ENCODE data around the gene GSTM2. TPM values are rescaled to one million over a fixed set of nuclear protein-coding genes. Genes with fewer than 3 reads are reported as not detected.
"Not testable (repeated sequence)": the region's sequence is repeated elsewhere in the genome, so short reads cannot be mapped to it uniquely, and the experiment has no call there.

GSTM2 gene
- total RNA-seq, 8 experiments from 2014 or later, result 18.6 to 116 (median 28.1) TPM

DNA sequence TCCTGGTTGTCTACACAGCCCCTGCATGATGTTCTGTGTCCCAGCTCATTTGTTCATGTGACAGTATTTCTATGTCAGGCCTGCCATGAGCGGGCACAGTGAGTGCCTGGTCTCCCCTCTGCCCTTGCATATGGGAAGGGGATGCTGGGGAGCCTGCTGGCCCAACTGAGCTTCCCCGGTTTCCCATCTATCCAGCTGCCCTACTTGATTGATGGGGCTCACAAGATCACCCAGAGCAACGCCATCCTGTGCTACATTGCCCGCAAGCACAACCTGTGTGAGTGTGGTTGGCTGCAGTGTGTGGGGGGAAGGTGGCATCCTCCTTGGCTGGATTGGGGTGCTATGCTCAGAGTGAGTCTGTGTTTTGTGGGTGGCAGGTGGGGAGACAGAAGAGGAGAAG is 10.5 kb upstream of the GSTM2 start:
- Histone ChIP-seq H3K27ac (no peak overlapping the region), H3K4me1 (replicated peaks in 1 of 2) (peaks cover 19 to 34% of the 10 kb centered on the region in 2 donors), H3K4me3 (no peak overlapping the region)
- in situ Hi-C loops (cut with MboI; ENCODE audit: low pct_unique_long_range_greater_than_20kb in 2 of 9, low sequenced_read_pairs in 9 of 9, unreplicated experiment in 9 of 9), result loop anchor here in 2 of 9 experiments (10.0 to 25.0 kb wide), 2 partner anchors 105 to 327 kb away; partner anchors contain the start of genes AHCYL1 (in 1 of the 2) and EPS8L3 (in 1 of the 2)
- 65 to 94% (median 80%) methylated on average over 1 to 3 of the region's 4 CpGs; no CpG with 5 or more reads in 6 of the 10 experiments for WGBS, 10 experiments
- ATAC-seq (replicated peaks in 6 of 8), result no peak

DNA sequence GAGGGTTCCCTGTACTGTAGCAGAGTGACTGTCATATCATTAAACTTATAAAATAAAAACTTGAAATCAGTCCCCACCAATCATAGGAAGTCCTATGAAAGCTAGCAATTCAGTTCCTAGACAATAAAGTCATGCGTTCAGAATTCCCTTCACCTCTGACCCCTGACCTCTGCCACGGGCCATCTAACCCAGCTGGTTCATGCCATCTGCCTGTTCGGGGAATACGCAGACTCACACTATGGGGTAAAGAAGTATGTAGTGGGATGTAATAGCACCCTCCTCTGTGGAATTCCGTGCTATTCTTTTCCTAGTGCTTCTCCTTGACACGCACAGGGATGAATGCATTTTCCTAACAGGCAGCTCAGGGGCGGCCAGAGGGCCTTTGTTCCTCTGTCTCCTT is 9.9 kb upstream of the GSTM2 start:
- in situ Hi-C loops (cut with MboI; ENCODE audit: low pct_unique_long_range_greater_than_20kb in 2 of 9, low sequenced_read_pairs in 9 of 9, unreplicated experiment in 9 of 9), result loop anchor here in 2 of 9 experiments (10.0 to 25.0 kb wide), 2 partner anchors 104 to 327 kb away; partner anchors contain the start of genes AHCYL1 (in 1 of the 2) and EPS8L3 (in 1 of the 2)
- WGBS, 10 experiments, result 40 to 94% (median 73%) methylated on average over 1 to 7 of the region's 7 CpGs; no CpG with 5 or more reads in 2 of the 10 experiments
- ATAC-seq (replicated peaks in 6 of 8), result no peak
- H3K4me3 ChIP-seq, result no peak overlapping the region
- H3K4me1 ChIP-seq (replicated peaks in 1 of 2), result peaks cover 19 to 28% of the 10 kb centered on the region in 2 donors
- no peak overlapping the region for H3K27ac ChIP-seq

DNA sequence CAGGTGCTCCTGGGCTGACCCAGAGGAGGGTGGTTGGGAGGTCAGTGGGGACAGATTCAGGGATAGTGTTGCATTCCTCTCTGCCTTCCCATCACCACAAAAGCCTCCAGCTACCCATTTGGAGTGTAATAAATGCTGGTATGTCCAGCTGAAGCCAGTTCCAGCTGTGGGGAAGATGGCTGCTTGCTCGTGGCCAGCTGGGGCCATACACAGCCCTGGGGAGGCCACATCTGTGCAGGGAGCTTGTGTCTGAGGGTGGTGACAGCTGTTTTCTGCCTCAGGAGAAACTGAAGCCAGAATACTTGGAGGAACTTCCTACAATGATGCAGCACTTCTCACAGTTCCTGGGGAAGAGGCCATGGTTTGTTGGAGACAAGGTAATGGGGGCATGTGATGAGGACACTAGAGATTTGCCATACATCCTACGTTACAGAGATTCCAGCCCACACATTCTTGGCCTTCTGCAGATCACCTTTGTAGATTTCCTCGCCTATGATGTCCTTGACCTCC is 9.3 kb upstream of the GSTM2 start:
- H3K27ac ChIP-seq, result no peak overlapping the region
- H3K4me3 ChIP-seq, result no peak overlapping the region
- ATAC-seq (replicated peaks in 6 of 8), result peak in 2 of 8 experiments; percentile 5 to 15
- H3K4me1 ChIP-seq (replicated peaks in 1 of 2), result peaks cover 16 to 22% of the 10 kb centered on the region in 2 donors
- WGBS, 10 experiments, result 50 to 83% (median 51%) methylated on average over 1 to 3 of the region's 3 CpGs; no CpG with 5 or more reads in 7 of the 10 experiments
- in situ Hi-C loops (cut with MboI; ENCODE audit: low pct_unique_long_range_greater_than_20kb in 2 of 9, low sequenced_read_pairs in 9 of 9, unreplicated experiment in 9 of 9), result loop anchor here in 2 of 9 experiments (10.0 to 25.0 kb wide), 2 partner anchors 104 to 326 kb away; partner anchors contain the start of genes AHCYL1 (in 1 of the 2) and EPS8L3 (in 1 of the 2)

DNA sequence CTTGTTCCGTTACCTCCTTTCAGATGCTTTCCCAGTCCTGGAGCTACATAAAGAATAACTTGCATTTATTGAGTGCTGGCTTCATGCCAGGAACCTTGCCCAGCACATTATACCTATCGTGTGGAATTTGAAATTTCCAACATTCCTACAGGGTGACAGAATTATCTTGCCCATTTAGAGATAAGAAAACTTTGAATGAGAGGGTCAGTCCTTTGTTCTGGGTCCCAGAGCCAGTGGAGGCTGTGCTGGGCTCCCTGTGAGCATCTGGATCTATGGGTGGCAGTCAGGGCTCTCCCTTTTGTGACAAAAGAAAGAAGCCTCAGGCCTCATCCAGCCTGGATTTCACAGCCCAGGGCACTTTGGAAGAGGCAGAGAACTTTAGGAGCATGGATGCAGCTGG is 8.7 kb upstream of the GSTM2 start:
- Histone ChIP-seq H3K27ac (no peak overlapping the region), H3K4me3 (no peak overlapping the region), H3K4me1 (replicated peaks in 1 of 2) (peaks cover 14 to 20% of the 10 kb centered on the region in 2 donors)
- ATAC-seq (replicated peaks in 6 of 8), result no peak
- WGBS, 10 experiments, result 30 to 100% (median 100%) methylated on average over 1 to 2 of the region's 2 CpGs; no CpG with 5 or more reads in 3 of the 10 experiments
- in situ Hi-C loops (cut with MboI; ENCODE audit: low pct_unique_long_range_greater_than_20kb in 2 of 9, low sequenced_read_pairs in 9 of 9, unreplicated experiment in 9 of 9), result loop anchor here in 2 of 9 experiments (10.0 to 25.0 kb wide), 2 partner anchors 103 to 326 kb away; partner anchors contain the start of genes AHCYL1 (in 1 of the 2) and EPS8L3 (in 1 of the 2)

DNA sequence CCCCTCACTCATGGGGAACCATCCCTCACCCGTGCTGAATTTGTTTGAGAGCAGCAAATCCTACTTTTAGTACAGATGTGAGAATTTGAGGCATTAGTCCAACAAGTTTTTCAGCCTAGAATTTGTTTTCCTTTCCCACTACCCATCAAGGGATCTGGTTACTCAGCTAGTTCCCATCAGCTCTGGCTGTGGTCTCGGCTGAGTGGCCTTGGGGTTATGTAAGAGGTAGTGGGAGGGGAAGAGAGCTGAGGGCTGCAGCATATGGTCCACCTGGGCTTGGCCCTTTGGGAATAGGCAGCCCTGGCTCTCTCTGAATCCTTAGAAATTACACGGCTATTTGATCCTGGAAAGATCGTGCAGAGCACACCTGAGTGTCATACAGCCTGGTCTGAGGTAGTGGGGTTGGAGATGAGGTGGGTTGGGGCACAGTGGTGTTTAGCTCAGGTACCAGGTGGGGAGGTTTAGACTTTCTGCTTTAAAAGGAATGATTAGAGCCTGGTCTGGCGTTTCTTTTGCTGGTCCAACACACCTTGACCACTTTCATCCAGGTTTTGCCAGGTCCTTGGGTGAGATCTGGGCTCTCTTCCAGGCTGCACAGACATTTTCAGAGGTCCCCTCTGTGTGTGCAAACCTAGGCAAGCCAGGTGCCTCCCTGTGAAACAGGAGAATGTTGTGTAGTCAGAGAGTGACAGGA is 7.7 kb upstream of the GSTM2 start:
- Histone ChIP-seq H3K4me1 (replicated peaks in 1 of 2) (peaks cover 14 to 15% of the 10 kb centered on the region in 2 donors), H3K27ac (no peak overlapping the region), H3K4me3 (no peak overlapping the region)
- in situ Hi-C loops (cut with MboI; ENCODE audit: low pct_unique_long_range_greater_than_20kb in 2 of 9, low sequenced_read_pairs in 9 of 9, unreplicated experiment in 9 of 9), result loop anchor here in 2 of 9 experiments (10.0 to 25.0 kb wide), 2 partner anchors 102 to 325 kb away; partner anchors contain the start of genes AHCYL1 (in 1 of the 2) and EPS8L3 (in 1 of the 2)
- ATAC-seq (replicated peaks in 6 of 8), result peak in 1 of 8 experiments; percentile 12
- WGBS, 10 experiments, result 40 to 100% (median 65%) methylated on average over 1 to 5 of the region's 5 CpGs; no CpG with 5 or more reads in 4 of the 10 experiments

DNA sequence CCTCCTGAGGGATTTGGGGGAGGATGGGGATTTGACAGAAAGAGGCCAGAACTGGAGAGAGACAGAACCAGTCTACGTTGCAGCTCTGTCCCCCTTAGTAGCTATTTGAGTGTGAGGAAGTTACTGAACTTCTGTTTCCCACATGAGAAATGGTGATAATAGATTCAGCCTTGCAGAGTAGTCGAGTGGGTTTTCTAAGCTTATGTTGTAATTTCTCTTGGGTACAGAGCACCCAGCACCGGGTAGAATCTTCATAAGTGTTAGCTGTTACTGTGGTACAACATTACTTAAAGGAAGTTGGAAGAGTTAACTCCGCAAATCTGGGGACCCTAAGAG is 7.2 kb upstream of the GSTM2 start:
- not testable (repeated sequence) for H3K27ac ChIP-seq; H3K4me3 ChIP-seq; ATAC-seq (replicated peaks in 6 of 8)
- in situ Hi-C loops (cut with MboI; ENCODE audit: low pct_unique_long_range_greater_than_20kb in 2 of 9, low sequenced_read_pairs in 9 of 9, unreplicated experiment in 9 of 9), result loop anchor here in 1 of 9 experiments (25.0 kb wide), 1 partner anchor 102 kb away; the partner anchor contains the start of gene EPS8L3
- WGBS, 10 experiments, result 60 to 86% (median 76%) methylated on average over 1 to 2 of the region's 4 CpGs; no CpG with 5 or more reads in 6 of the 10 experiments
- H3K4me1 ChIP-seq (replicated peaks in 1 of 2), result peaks cover 14 to 15% of the 10 kb centered on the region in 2 donors

DNA sequence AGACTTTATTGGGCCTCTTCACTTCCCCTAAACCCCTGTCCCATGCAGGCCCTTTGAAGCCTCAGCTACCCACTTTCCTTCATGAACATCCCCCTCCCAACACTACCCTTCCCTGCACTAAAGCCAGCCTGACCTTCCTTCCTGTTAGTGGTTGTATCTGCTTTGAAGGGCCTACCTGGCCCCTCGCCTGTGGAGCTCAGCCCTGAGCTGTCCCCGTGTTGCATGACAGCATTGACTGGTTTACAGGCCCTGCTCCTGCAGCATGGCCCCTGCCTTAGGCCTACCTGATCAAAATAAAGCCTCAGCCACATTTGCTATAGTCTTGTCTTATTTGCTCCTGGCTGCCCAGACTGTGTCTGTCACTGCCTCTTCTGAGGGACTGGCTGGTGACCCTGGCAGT is 6.5 kb upstream of the GSTM2 start:
- Histone ChIP-seq H3K4me3 (no peak overlapping the region), H3K27ac (no peak overlapping the region), H3K4me1 (replicated peaks in 1 of 2) (peaks cover 14 to 15% of the 10 kb centered on the region in 2 donors)
- whole genome bisulfite sequencing, 10 experiments, result 67 to 74% (median 74%) methylated on average over 2 of the region's 2 CpGs; no CpG with 5 or more reads in 7 of the 10 experiments
- in situ Hi-C loops (cut with MboI; ENCODE audit: low pct_unique_long_range_greater_than_20kb in 2 of 9, low sequenced_read_pairs in 9 of 9, unreplicated experiment in 9 of 9), result loop anchor here in 1 of 9 experiments (25.0 kb wide), 1 partner anchor 101 kb away; the partner anchor contains the start of gene EPS8L3
- ATAC-seq (replicated peaks in 6 of 8), result no peak

DNA sequence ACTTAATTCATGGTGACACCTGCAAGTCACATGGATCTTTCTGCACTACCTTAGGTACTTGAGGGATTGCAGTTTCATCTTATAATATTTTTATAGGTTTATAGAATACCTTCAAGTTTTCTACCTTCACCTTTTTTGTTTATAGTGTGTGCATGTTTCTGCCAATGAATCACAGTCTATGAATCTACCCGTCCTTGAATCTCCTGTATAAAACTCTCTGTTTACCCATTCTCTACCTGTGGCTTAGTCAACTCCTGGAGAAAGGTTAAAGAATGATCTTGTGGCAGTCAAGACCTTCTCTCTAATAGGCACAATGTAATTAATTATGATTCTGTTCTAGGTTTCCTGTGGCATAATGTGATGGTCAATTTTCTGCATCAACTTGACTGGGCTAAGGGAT is 3.2 kb upstream of the GSTM2 start:
- WGBS, 10 experiments, result 63 to 100% (median 95%) methylated on average over 1 of the region's 1 CpG; no CpG with 5 or more reads in 6 of the 10 experiments
- in situ Hi-C loops (cut with MboI; ENCODE audit: low pct_unique_long_range_greater_than_20kb in 2 of 9, low sequenced_read_pairs in 9 of 9, unreplicated experiment in 9 of 9), result loop anchor here in 1 of 9 experiments (25.0 kb wide), 1 partner anchor 98 kb away; the partner anchor contains the start of gene EPS8L3
- ATAC-seq (replicated peaks in 6 of 8), result no peak

DNA sequence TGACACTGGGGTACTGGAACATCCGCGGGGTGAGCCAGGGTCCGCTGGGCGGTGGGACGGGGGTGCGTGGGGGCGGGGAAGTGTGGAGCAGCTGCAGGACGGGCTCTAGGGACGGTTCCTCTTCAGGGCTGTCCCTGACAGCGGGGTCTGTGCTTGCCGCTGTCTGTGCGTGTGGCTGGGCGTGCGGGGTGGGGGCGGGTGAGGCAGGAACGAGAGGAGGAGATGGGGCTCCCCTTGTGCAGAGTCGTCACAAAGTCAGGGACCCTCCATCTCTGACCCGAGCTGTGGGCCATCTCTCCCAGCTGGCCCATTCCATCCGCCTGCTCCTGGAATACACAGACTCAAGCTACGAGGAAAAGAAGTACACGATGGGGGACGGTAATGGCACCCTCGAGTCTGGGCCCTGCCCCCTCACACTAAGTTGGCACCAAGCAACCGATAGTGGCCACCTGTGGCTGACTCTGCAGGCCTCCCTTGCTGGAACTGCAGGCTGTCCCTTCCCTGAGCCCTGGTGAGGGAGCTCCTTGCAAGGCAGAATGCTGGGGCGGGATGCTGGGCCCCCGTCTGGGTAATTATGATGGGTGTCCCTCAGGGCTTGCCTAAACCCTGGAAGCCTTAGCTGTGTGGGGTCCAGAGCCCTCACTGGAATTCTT is 392 bp downstream of the GSTM2 start:
- 19 to 80% (median 20%) methylated on average over 1 to 7 of the region's 26 CpGs; no CpG with 5 or more reads in 7 of the 10 experiments for WGBS, 10 experiments
- peak in 6 of 8 experiments; percentile 7 to 69 (median 48) for ATAC-seq (replicated peaks in 6 of 8)
- H3K4me1 ChIP-seq (replicated peaks in 1 of 2), result peaks cover 6 to 9% of the 10 kb centered on the region in 2 donors
- H3K4me3 ChIP-seq, result peak overlapping the region; percentile 29 to 45 (median 38)
- in situ Hi-C loops (cut with MboI; ENCODE audit: low pct_unique_long_range_greater_than_20kb in 2 of 9, low sequenced_read_pairs in 9 of 9, unreplicated experiment in 9 of 9), result loop anchor here in 1 of 9 experiments (25.0 kb wide), 1 partner anchor 94 kb away; the partner anchor contains the start of gene EPS8L3
- peak overlapping the region in 1 of 2 donors; percentile 15 for H3K27ac ChIP-seq

More for the DNA sequence above, 3.2 kb upstream of the GSTM2 start:
- H3K4me3 ChIP-seq, result no peak overlapping the region
- H3K4me1 ChIP-seq (replicated peaks in 1 of 2), result peaks cover 6 to 16% of the 10 kb centered on the region in 2 donors
- H3K27ac ChIP-seq, result no peak overlapping the region

DNA sequence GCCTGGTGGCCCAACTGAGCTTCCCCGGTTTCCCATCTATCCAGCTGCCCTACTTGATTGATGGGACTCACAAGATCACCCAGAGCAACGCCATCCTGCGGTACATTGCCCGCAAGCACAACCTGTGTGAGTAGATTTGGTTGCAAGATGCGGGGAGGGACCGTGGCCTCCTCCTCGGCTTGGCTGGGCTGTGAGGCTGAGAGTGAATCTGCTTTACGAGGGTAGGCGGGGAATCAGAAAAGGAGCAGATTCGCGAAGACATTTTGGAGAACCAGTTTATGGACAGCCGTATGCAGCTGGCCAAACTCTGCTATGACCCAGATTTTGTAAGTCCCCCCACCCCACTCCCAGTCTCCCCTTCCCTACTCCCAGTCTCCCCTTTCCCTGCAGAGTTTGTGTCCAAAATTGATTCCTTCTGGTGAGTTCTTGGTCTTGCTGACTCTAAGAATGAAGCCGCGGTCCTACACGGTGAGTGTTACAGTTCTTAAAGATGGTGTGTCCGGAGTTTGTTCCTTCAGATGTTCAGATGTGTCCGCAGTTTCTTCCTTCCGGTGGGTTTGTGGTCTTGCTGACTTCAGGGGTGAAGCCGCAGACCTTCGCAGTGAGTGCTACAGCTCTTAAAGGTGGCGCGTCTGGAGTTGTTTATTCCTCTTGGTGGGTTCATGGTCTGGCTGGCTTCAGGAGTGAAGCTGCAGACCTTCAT is 1.5 kb downstream of the GSTM2 start:
- in situ Hi-C loops (cut with MboI; ENCODE audit: low pct_unique_long_range_greater_than_20kb in 2 of 9, low sequenced_read_pairs in 9 of 9, unreplicated experiment in 9 of 9), result loop anchor here in 1 of 9 experiments (25.0 kb wide), 1 partner anchor 93 kb away; the partner anchor contains the start of gene EPS8L3
- ATAC-seq (replicated peaks in 6 of 8), result no peak
- WGBS, 10 experiments, result 75 to 100% (median 100%) methylated on average over 4 to 14 of the region's 22 CpGs; no CpG with 5 or more reads in 5 of the 10 experiments
- Histone ChIP-seq H3K4me3 (no peak overlapping the region), H3K4me1 (replicated peaks in 1 of 2) (peaks cover 6 to 9% of the 10 kb centered on the region in 2 donors), H3K27ac (no peak overlapping the region)

DNA sequence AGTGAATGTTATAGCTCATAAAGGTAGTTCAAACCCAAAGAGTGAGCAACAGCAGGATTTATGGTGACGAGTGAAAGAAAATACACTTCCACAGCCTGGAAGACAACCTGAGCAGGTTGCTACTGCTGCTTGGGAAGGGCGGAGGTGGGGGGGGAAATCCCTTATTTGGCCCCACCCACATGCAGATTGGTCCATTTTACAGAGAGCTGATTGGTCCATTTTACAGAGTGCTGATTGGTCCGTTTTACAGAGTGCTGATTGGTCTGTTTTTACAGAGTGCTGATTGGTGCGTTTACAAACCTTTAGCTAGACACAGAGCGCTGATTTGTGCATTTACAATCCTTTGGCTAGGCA is 2.1 kb downstream of the GSTM2 start:
- not testable (repeated sequence) for ATAC-seq (replicated peaks in 6 of 8); H3K27ac ChIP-seq; H3K4me1 ChIP-seq (replicated peaks in 1 of 2); H3K4me3 ChIP-seq
- WGBS, 10 experiments, result 90 to 100% (median 100%) methylated on average over 1 to 2 of the region's 5 CpGs; no CpG with 5 or more reads in 6 of the 10 experiments
- in situ Hi-C loops (cut with MboI; ENCODE audit: low pct_unique_long_range_greater_than_20kb in 2 of 9, low sequenced_read_pairs in 9 of 9, unreplicated experiment in 9 of 9), result loop anchor here in 1 of 9 experiments (25.0 kb wide), 1 partner anchor 92 kb away; the partner anchor contains the start of gene EPS8L3

DNA sequence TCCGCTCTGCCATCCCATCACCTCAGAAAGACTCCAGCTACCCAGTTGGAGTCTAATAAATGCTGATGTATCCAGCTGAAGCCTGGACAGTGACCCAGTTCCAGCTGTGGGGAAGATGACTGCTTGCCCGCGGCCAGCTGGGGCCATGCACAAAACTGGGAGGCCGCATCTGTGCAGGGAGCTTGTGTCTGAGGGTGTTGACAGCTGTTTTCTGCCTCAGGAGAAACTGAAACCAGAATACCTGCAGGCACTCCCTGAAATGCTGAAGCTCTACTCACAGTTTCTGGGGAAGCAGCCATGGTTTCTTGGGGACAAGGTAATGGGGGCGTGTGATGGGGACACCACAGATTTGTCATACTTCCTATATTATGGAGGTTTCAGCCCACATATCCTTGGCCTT is 3.2 kb downstream of the GSTM2 start:
- H3K4me3 ChIP-seq, result no peak overlapping the region
- H3K4me1 ChIP-seq (replicated peaks in 1 of 2), result peaks cover 6 to 9% of the 10 kb centered on the region in 2 donors
- WGBS, 10 experiments, result 40 to 100% (median 95%) methylated on average over 1 to 5 of the region's 5 CpGs; no CpG with 5 or more reads in 3 of the 10 experiments
- in situ Hi-C loops (cut with MboI; ENCODE audit: low pct_unique_long_range_greater_than_20kb in 2 of 9, low sequenced_read_pairs in 9 of 9, unreplicated experiment in 9 of 9), result loop anchor here in 1 of 9 experiments (25.0 kb wide), 1 partner anchor 91 kb away; the partner anchor contains the start of gene EPS8L3
- no peak overlapping the region for H3K27ac ChIP-seq
- ATAC-seq (replicated peaks in 6 of 8), result no peak
